HepG2 (cell line): Measurements from ENCODE around the gene OAS2. TPM values are rescaled to one million over a fixed set of nuclear protein-coding genes. Genes with fewer than 3 reads are reported as not detected.

Experiments
- ATAC-seq: fragments of 200-7000 bp; cut with Tn5 transposase; 3 replicates; pipeline ENCODE4 v1.9.1; 2020; ENCODE audit warnings: mild to moderate bottlenecking, moderate library complexity
- BruUV-seq: library from RNA; stranded (reverse); fragments of 400-500 nt; replicated peaks from 2 replicates; lab custom pipeline; 2021; lab: Mats Ljungman, UMichigan
- CTCF ChIA-PET: fragments of 300-600 bp; formaldehyde crosslinking; extraction: SDS; loops from one replicate; lab custom pipeline; 2021; ENCODE audit warnings: low total read pairs, inconsistent platforms, low intra/inter-chr PET ratio; lab: Yijun Ruan, JAX
- POLR2A ChIA-PET: fragments of 350-600 bp; sonication (Branson Sonifier 250); formaldehyde crosslinking; loops from one replicate; lab custom pipeline; 2020; ENCODE audit warnings: antibody characterized with exemption, inconsistent platforms; lab: Yijun Ruan, JAX
- DNase-seq: peaks from one replicate; pipeline ENCODE4 v3.0.0-alpha.2; 2015; ENCODE audit warnings: low spot score
- FAIRE-seq: peaks from 3 replicates; lab custom pipeline; 2011; peaks lifted over from hg19 to GRCh38; lab: Jason Lieb, UNC
- H2AFZ ChIP-seq: one replicate; pipeline ENCODE4 v1.6.1; 2011; ENCODE audit warnings: low read length, inconsistent platforms
- H3K27ac ChIP-seq: fragments of 300-600 bp; 3 replicates; pipeline ENCODE4 v1.8.0; 2011; ENCODE audit warnings: mixed run types, mild to moderate bottlenecking, mixed read lengths, low read length, inconsistent platforms; ENCODE audit not compliant: insufficient read depth; ENCODE audit errors: extremely low read length
- H3K27me3 ChIP-seq, 2 experiments: fragments of 200-600 bp in 1 of 2; 2 replicates in 1 of 2; 3 replicates in 1 of 2; pipeline versions ENCODE4 v1.6.0 to v1.8.0; 2011; ENCODE audit warnings: low read length in 2 of 2, mild to moderate bottlenecking in 2 of 2, moderate library complexity in 2 of 2, inconsistent platforms in 1 of 2; ENCODE audit not compliant: insufficient read depth in 2 of 2, control insufficient read depth in 1 of 2
- H3K36me3 ChIP-seq, 2 experiments: fragments of 200-600 bp in 1 of 2; replicated peaks in 1 of 2; 2 replicates in 1 of 2; 3 replicates in 1 of 2; pipeline versions ENCODE4 v1.5.1 to v1.8.0; 2011; ENCODE audit warnings: low read length in 2 of 2, inconsistent platforms in 1 of 2; ENCODE audit not compliant: insufficient read depth in 2 of 2, control insufficient read depth in 1 of 2
- H3K4me1 ChIP-seq: 2 replicates; pipeline ENCODE4 v1.5.1; 2012; ENCODE audit warnings: low read length, inconsistent platforms; ENCODE audit not compliant: insufficient read depth
- H3K4me2 ChIP-seq: 2 replicates; pipeline ENCODE4 v1.6.0; 2011; ENCODE audit warnings: low read depth, low read length, inconsistent platforms
- H3K4me3 ChIP-seq, 3 experiments: fragments of 200-600 bp in 1 of 3; sonication (generic), shearing (Covaris generic) in 1 of 3; replicated peaks in 1 of 3; 2 replicates each; pipeline ENCODE4 v1.5.1; 2011 to 2016; ENCODE audit warnings: low read length in 3 of 3, inconsistent platforms in 2 of 3, low read depth in 2 of 3, mild to moderate bottlenecking in 2 of 3, control low read depth in 1 of 3, mixed read lengths in 1 of 3; ENCODE audit not compliant: insufficient read depth in 1 of 3
- H3K79me2 ChIP-seq: one replicate; pipeline ENCODE4 v1.6.1; 2011; ENCODE audit warnings: low read length, inconsistent platforms; ENCODE audit not compliant: insufficient read depth
- H3K9ac ChIP-seq: 2 replicates; pipeline ENCODE4 v1.6.0; 2011; ENCODE audit warnings: mild to moderate bottlenecking, low read depth, low read length, inconsistent platforms; ENCODE audit not compliant: insufficient read depth
- H3K9me3 ChIP-seq: 2 replicates; pipeline ENCODE4 v1.5.1; 2012; ENCODE audit warnings: mild to moderate bottlenecking, low read length
- H4K20me1 ChIP-seq: 2 replicates; pipeline ENCODE4 v1.6.0; 2011; ENCODE audit warnings: inconsistent platforms, mild to moderate bottlenecking, low read length, moderate library complexity; ENCODE audit not compliant: insufficient read depth
- CREM ChIP-seq, 2 experiments: sonication (generic) in 1 of 2; formaldehyde crosslinking in 1 of 2; IDR thresholded peaks; 2 replicates each; pipeline versions ENCODE4 v1.4.0 to v1.6.1; 2016 to 2020; ENCODE audit warnings: antibody characterized with exemption in 1 of 2, mild to moderate bottlenecking in 1 of 2, missing genetic modification reagents in 1 of 2
- GTF3A ChIP-seq: sonication (generic); formaldehyde crosslinking; conservative IDR thresholded peaks from 2 replicates; pipeline ENCODE4 v1.4.0; 2020; ENCODE audit warnings: mild to moderate bottlenecking, missing genetic modification reagents
- MEIS2 ChIP-seq: sonication (generic); formaldehyde crosslinking; IDR thresholded peaks from 2 replicates; pipeline ENCODE4 v1.9.0; 2021; ENCODE audit warnings: mild to moderate bottlenecking, missing genetic modification reagents
- PBX3 ChIP-seq: sonication (generic); formaldehyde crosslinking; IDR thresholded peaks from 2 replicates; pipeline ENCODE4 v1.8.1; 2023; ENCODE audit warnings: missing genetic modification reagents, inconsistent platforms, borderline replicate concordance
- PRDM10 ChIP-seq: sonication (generic); formaldehyde crosslinking; IDR thresholded peaks from 2 replicates; pipeline ENCODE4 v1.4.0; 2020; ENCODE audit warnings: low read depth, missing genetic modification reagents
- SETDB1 ChIP-seq: sonication (generic); formaldehyde crosslinking; IDR thresholded peaks from 2 replicates; pipeline ENCODE4 v1.5.1; 2020; ENCODE audit warnings: missing genetic modification reagents, mild to moderate bottlenecking, borderline replicate concordance
- ZBED4 ChIP-seq: sonication (generic); formaldehyde crosslinking; IDR thresholded peaks from 2 replicates; pipeline ENCODE4 v1.4.0; 2020; ENCODE audit warnings: missing genetic modification reagents, borderline replicate concordance
- ZKSCAN1 ChIP-seq: fragments of 150-350 bp; IDR thresholded peaks from 2 replicates; pipeline ENCODE4 v1.6.1; 2014; ENCODE audit warnings: low read length
- ZNF564 ChIP-seq: sonication (generic); formaldehyde crosslinking; IDR thresholded peaks from 2 replicates; pipeline ENCODE4 v1.8.1; 2023; ENCODE audit warnings: mild to moderate bottlenecking, missing genetic modification reagents
- ZNF678 ChIP-seq: sonication (generic); formaldehyde crosslinking; IDR thresholded peaks from 2 replicates; pipeline ENCODE4 v1.4.0; 2020; ENCODE audit warnings: mild to moderate bottlenecking, missing genetic modification reagents
- ZNF781 ChIP-seq: sonication (generic); formaldehyde crosslinking; IDR thresholded peaks from 2 replicates; pipeline ENCODE4 v1.5.1; 2020; ENCODE audit warnings: borderline replicate concordance, mild to moderate bottlenecking, missing genetic modification reagents; ENCODE audit errors: not compliant biosample characterization
- ZNF878 ChIP-seq: sonication (generic); formaldehyde crosslinking; IDR thresholded peaks from 2 replicates; pipeline ENCODE4 v1.8.1; 2023; ENCODE audit warnings: mild to moderate bottlenecking, missing genetic modification reagents, moderate library complexity
- ZSCAN5A ChIP-seq: sonication (generic); formaldehyde crosslinking; IDR thresholded peaks from 2 replicates; pipeline ENCODE4 v1.8.0; 2022; ENCODE audit warnings: mild to moderate bottlenecking, missing genetic modification reagents, borderline replicate concordance
- WGBS: methylation state at CpG from one replicate; pipeline ENCODE4 v1.1.6; 2017; ENCODE audit warnings: low lambda C conversion rate; 5-methylcytosine and 5-hydroxymethylcytosine counted together
- in situ Hi-C: cut with HindIII; loops from 2 replicates; pipeline ENCODE4 v1.10.0; 2017; ENCODE audit warnings: low pct_unique_long_range_greater_than_20kb; ENCODE audit not compliant: extremely low pct_ligation_motif_present
- intact Hi-C: fragments of 100-400 bp; cut with micrococcal nuclease; formaldehyde crosslinking; loops from one replicate; pipeline ENCODE4 v1.10.0; 2022; ENCODE audit not compliant: unreplicated experiment
- polyA plus RNA-seq, 8 experiments: library from polyadenylated mRNA; depleted of rRNA in 3 of 8; stranded (reverse) in 7 of 8; unstranded in 1 of 8; fragments of >200 nt; fragmentation: Illumina TruSeq in 4 of 8; extraction: Trizol in 4 of 8; gene quantifications; 2 replicates each; pipeline versions ENCODE4 v1.2.1 to v1.2.3, GENCODE V29; 2011 to 2016; ENCODE audit warnings: low read depth in 4 of 8, missing spikeins in 1 of 8, mixed read lengths in 1 of 8; ENCODE audit not compliant: insufficient read depth in 1 of 8
- total RNA-seq, 5 experiments: library from RNA; depleted of rRNA; stranded (reverse); fragments of >200 nt; fragmentation: Illumina TruSeq; extraction: Trizol; gene quantifications; 2 replicates each; pipeline ENCODE4 v1.2.3, GENCODE V29; 2016; ENCODE audit warnings: low read depth in 1 of 5

The OAS2 gene
- total and polyA plus RNA-seq, 2 of the 13 experiments (the other 11 are each of a cell fraction or from before 2014, with no cell fraction given), result 0.05 to 0.24 TPM

- no peak overlapping the region for H3K4me2 ChIP-seq
- DNase-seq (no peak), ATAC-seq (no peak), FAIRE-seq (no peak)
- in situ Hi-C loops, result no loop called here
- H3K79me2 ChIP-seq, result no peaks in the 10 kb centered on the region
- ChIA-PET POLR2A (no interaction called here), CTCF (no interaction called here)
- no TSS peak for BruUV-seq
- H3K4me3 ChIP-seq, result no peak overlapping the region
- no peak overlapping the region for H3K27ac ChIP-seq
- H3K27me3 ChIP-seq, result peaks cover 2 to 24% of the 10 kb centered on the region in 2 experiments; a peak in 3 of 5 replicates
- H4K20me1 ChIP-seq, result no peaks in the 10 kb centered on the region
- whole genome bisulfite sequencing, result 31% methylated on average over 5 of the region's 7 CpGs
- H3K9ac ChIP-seq, result no peak overlapping the region
- no peaks in the 10 kb centered on the region for H3K36me3 ChIP-seq
- H3K9me3 ChIP-seq, result no peaks in the 10 kb centered on the region
- intact Hi-C loops, result no loop called here
- peaks cover 12% of the 10 kb centered on the region for H3K4me1 ChIP-seq
- H2AFZ ChIP-seq, result no peak overlapping the region
- TF ChIP-seq PBX3 (no peak), MEIS2 (no peak), SETDB1 (CRISPR knock-in tag) (no peak), ZNF678 (CRISPR knock-in tag) (no peak), ZNF781 (CRISPR knock-in tag) (no peak), ZNF564 (no peak), ZNF878 (CRISPR knock-in tag) (no peak), GTF3A (CRISPR knock-in tag) (no peak), ZKSCAN1 (no peak), CREM (IDR thresholded peaks at IDR 0.05) (no peak), CREM (CRISPR knock-in tag; IDR thresholded peaks at IDR 0.05) (no peak), ZSCAN5A (CRISPR knock-in tag) (no peak), PRDM10 (CRISPR knock-in tag) (no peak), ZBED4 (CRISPR knock-in tag) (no peak)
Measured at GRCh38 chr12:113060336-113060960, 82.1 kb downstream of the OAS2 start.
